Calu3 (cell line): ENCODE measurements around the gene COQ10A. TPM values are rescaled to one million over a fixed set of nuclear protein-coding genes. Genes with fewer than 3 reads are reported as not detected.

Experiments
- BruUV-seq: library from RNA; stranded (reverse); fragments of 400-500 nt; replicated peaks from 2 replicates; lab custom pipeline; 2021; lab: Mats Ljungman, UMichigan
- CTCF ChIA-PET: fragments of 300-600 bp; sonication (Branson Sonifier 250); formaldehyde crosslinking; loops from one replicate; lab custom pipeline; 2022; ENCODE audit warnings: antibody characterized with exemption; lab: Charles Lee
- DNase-seq: peaks from one replicate; pipeline ENCODE4 v3.0.0; 2022
- H3K27ac Mint-ChIP-seq: one replicate; pipeline ENCODE4 v1.8.0; 2022; ENCODE audit warnings: mixed read lengths; ENCODE audit not compliant: unreplicated experiment
- H3K27me3 Mint-ChIP-seq: one replicate; pipeline ENCODE4 v1.8.0; 2022; ENCODE audit warnings: mixed read lengths; ENCODE audit not compliant: unreplicated experiment
- H3K36me3 Mint-ChIP-seq: one replicate; pipeline ENCODE4 v1.8.0; 2022; ENCODE audit warnings: mild to moderate bottlenecking, moderate library complexity, mixed read lengths; ENCODE audit not compliant: insufficient read depth, unreplicated experiment
- H3K4me1 Mint-ChIP-seq: one replicate; pipeline ENCODE4 v1.8.0; 2022; ENCODE audit warnings: mild to moderate bottlenecking, low read depth, mixed read lengths; ENCODE audit not compliant: unreplicated experiment
- H3K4me3 Mint-ChIP-seq: one replicate; pipeline ENCODE4 v1.8.0; 2022; ENCODE audit warnings: mild to moderate bottlenecking, low read depth, moderate library complexity, mixed read lengths; ENCODE audit not compliant: unreplicated experiment
- H3K9me3 Mint-ChIP-seq: one replicate; pipeline ENCODE4 v1.8.0; 2022; ENCODE audit warnings: low read depth, mixed read lengths; ENCODE audit not compliant: unreplicated experiment
- intact Hi-C: fragments of 100-400 bp; cut with micrococcal nuclease; formaldehyde crosslinking; loops from one replicate; pipeline ENCODE4 v1.10.0; 2022; ENCODE audit not compliant: unreplicated experiment
- total RNA-seq: library from RNA; stranded (reverse); gene quantifications from 2 replicates; pipeline ENCODE4 v1.2.3, GENCODE V29; 2022
- TF ChIP-seq, protein P1 (sequence below): fragments of 200-600 bp; IDR thresholded peaks from one replicate; pipeline ENCODE4 v1.8.0; 2022; ENCODE audit warnings: antibody characterized with exemption; ENCODE audit not compliant: unreplicated experiment

Gene COQ10A
- total RNA-seq, 1 experiment from 2014 or later = 11.4 TPM

DNA sequence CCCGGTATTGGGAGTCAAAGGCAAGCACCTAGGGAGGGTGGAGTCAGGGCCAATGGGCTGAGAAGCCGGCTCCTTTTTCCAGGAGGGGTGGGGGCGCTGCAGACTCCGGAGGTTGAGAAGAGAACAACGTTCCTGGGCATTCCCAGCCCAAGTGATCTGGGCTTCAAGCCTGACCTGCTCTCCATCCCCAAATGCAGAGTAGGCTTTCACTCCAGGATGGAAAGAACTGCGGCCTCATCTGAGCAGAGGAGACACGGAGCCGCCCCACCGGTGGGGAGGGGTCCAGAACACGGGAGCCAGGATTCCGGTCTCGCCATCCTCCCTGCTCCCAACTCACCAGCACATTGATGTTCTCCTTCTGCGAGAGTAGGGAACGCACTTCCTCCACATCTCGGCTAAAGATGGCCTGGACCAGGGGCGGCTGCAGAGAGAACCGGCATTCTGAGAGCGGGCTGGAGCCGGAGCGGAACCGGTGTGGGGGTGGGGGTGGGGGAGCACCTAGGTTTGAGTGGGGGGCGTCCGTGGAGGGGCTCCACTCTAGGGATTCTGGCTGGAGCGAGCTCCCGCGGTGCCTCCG is 9.2 kb upstream of the COQ10A start:
- peaks cover 51% of the 10 kb centered on the region for H3K36me3 Mint-ChIP-seq
- peaks cover 28% of the 10 kb centered on the region for H3K4me1 Mint-ChIP-seq
- BruUV-seq = TSS peak; percentile 34
- no peaks in the 10 kb centered on the region for H3K27me3 Mint-ChIP-seq
- peak overlapping the region; percentile 55 for H3K27ac Mint-ChIP-seq
- peak overlapping the region; percentile 83 for H3K4me3 Mint-ChIP-seq
- intact Hi-C loops = no loop called here
- TF ChIP-seq, protein P1, sequence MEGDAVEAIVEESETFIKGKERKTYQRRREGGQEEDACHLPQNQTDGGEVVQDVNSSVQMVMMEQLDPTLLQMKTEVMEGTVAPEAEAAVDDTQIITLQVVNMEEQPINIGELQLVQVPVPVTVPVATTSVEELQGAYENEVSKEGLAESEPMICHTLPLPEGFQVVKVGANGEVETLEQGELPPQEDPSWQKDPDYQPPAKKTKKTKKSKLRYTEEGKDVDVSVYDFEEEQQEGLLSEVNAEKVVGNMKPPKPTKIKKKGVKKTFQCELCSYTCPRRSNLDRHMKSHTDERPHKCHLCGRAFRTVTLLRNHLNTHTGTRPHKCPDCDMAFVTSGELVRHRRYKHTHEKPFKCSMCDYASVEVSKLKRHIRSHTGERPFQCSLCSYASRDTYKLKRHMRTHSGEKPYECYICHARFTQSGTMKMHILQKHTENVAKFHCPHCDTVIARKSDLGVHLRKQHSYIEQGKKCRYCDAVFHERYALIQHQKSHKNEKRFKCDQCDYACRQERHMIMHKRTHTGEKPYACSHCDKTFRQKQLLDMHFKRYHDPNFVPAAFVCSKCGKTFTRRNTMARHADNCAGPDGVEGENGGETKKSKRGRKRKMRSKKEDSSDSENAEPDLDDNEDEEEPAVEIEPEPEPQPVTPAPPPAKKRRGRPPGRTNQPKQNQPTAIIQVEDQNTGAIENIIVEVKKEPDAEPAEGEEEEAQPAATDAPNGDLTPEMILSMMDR = no peak
- DNase-seq = peak; percentile 54
- peaks cover 2% of the 10 kb centered on the region for H3K9me3 Mint-ChIP-seq
- CTCF ChIA-PET = interaction anchor here (0.6 to 1.7 kb wide), 9 partner anchors 9 to 519 kb away, joined by 3 to 10 read pairs (median 3); partner anchors contain the start of genes ESYT1 and RNF41

DNA sequence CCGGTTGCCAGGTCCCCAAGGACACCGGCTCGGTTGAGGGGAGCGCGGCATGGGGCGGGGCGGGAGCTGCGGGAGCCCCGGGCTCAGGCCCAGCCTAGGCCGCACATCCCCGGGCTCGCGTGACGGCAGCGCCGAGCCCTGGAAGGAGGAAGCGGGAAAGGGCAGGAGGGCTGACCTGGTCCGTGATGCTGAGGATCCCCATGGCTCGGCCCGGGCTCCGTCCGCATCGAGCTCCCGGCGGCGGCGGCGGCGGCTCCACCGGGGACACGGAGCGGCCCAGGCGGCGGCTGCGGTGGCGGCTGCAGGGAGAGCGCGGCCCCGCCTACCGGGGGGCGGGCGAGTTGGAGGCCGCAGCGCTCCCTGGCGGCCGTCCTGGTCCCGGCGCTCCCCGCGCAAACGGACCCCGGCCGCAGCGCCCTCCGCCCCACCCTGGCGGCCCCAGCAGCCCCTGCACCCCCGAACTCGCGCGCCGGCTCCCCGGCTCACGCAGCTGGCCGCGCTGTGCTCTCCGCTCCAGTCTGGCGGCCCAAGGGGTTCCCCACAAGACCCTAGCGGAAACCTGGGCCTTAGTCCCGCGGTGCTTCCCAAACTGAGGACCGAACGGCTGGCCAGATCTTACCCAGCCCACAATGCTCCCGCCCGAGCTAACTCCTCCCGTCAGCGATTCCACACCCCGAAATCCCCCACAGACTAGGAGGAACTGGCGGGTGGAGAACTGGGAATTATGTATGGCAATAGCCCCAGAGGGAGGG is 8.5 kb upstream of the COQ10A start, which contains the start of gene ANKRD52:
Gene ANKRD52, minus strand, starts transcription at position 317 of the 752 bp plus-strand sequence. Its CDS starts 115 bp downstream, at position 202.
- H3K4me1 Mint-ChIP-seq = peaks cover 28% of the 10 kb centered on the region
- TF ChIP-seq, protein P1 = peak; percentile 92
- peaks cover 44% of the 10 kb centered on the region for H3K36me3 Mint-ChIP-seq
- H3K4me3 Mint-ChIP-seq = peak within 1 kb of the TSS; percentile 83
- no peaks in the 10 kb centered on the region for H3K27me3 Mint-ChIP-seq
- H3K9me3 Mint-ChIP-seq = peaks cover 2% of the 10 kb centered on the region
- H3K27ac Mint-ChIP-seq = peak within 1 kb of the TSS; percentile 55
- DNase-seq = peak; percentile 91
- CTCF ChIA-PET = interaction anchor here (0.6 to 1.7 kb wide), 11 partner anchors 9 to 520 kb away, joined by 3 to 10 read pairs (median 3); partner anchors contain the start of genes ESYT1, RNF41 and ZC3H10
- BruUV-seq = no TSS peak
- intact Hi-C loops = no loop called here

DNA sequence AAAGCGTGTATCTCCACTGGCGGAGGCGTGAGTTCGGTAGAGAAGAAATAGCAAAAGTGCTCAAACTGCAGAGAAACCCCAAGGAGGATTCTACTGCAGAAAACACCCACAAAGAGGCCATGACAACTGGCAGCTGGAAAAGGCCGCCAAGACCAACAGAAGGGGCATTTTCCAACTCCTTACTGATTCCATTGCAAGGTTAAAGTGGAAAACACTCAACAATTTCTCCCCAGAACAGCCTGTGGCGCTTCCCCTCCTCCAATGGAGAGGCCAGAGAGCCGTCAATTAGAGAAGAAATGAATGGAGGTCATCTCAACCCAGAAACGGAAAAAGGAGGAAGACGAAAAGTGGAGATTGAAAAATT is 7.9 kb upstream of the COQ10A start:
- peak overlapping the region; percentile 41 for H3K27ac Mint-ChIP-seq
- H3K4me1 Mint-ChIP-seq = peaks cover 28% of the 10 kb centered on the region
- intact Hi-C loops = no loop called here
- no peaks in the 10 kb centered on the region for H3K27me3 Mint-ChIP-seq
- TF ChIP-seq, protein P1 = no peak
- H3K9me3 Mint-ChIP-seq = peaks cover 2% of the 10 kb centered on the region
- peak overlapping the region; percentile 83 for H3K4me3 Mint-ChIP-seq
- CTCF ChIA-PET = interaction anchor here (1.0 to 1.7 kb wide), 4 partner anchors 12 to 205 kb away, joined by 3 to 10 read pairs (median 4); partner anchors contain the start of genes ESYT1 and RNF41
- no peak for DNase-seq
- BruUV-seq = no TSS peak
- H3K36me3 Mint-ChIP-seq = peaks cover 39% of the 10 kb centered on the region

DNA sequence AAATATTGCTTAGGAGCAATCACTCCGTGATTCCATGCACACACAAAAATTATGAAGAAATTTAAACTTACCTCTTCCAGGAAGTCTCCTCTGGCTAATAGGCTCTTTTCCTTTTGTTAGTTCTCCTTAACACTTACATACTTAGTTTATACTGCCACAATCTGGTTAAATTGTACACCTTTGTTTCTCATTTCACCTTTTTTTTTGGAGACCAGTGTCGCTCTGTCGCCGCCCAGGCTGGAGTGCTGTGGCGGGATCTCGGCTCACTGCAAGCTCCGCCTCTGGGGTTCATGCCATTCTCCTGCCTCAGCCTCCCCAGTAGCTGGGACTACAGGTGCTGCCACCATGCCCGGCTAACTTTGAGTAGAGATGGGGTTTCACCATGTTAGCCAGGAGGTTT is 6.4 kb upstream of the COQ10A start:
- no peak overlapping the region for H3K27ac Mint-ChIP-seq
- no TSS peak for BruUV-seq
- CTCF ChIA-PET = no interaction called here
- intact Hi-C loops = no loop called here
- no peak for DNase-seq
- H3K4me1 Mint-ChIP-seq = peaks cover 28% of the 10 kb centered on the region
- H3K27me3 Mint-ChIP-seq = no peaks in the 10 kb centered on the region
- TF ChIP-seq, protein P1 = no peak
- peaks cover 28% of the 10 kb centered on the region for H3K36me3 Mint-ChIP-seq
- H3K9me3 Mint-ChIP-seq = peaks cover 2% of the 10 kb centered on the region
- no peak overlapping the region for H3K4me3 Mint-ChIP-seq
